SK-N-SH (cell line): ENCODE data around the gene CDH4. TPM values are rescaled to one million over a fixed set of nuclear protein-coding genes. Genes with fewer than 3 reads are reported as not detected.

Source experiments
- CTCF ChIA-PET: fragments of 300-600, 350-600 bp; formaldehyde crosslinking; extraction: SDS; loops from one replicate; lab custom pipeline; 2021; lab: Yijun Ruan, JAX
- POLR2A ChIA-PET: fragments of 350-600 bp; sonication (Branson Sonifier 250); formaldehyde crosslinking; extraction: SDS; loops from one replicate; lab custom pipeline; 2020; ENCODE audit warnings: antibody characterized with exemption, inconsistent platforms; lab: Yijun Ruan, JAX
- DNase-seq: peaks from one replicate; pipeline ENCODE4 v3.0.0; 2012
- H2AFZ ChIP-seq: fragments of 200-600 bp; sonication (generic); 2 replicates; pipeline ENCODE4 v1.8.1; 2016; ENCODE audit warnings: antibody characterized with exemption, mild to moderate bottlenecking, low read depth
- H3F3A ChIP-seq: fragments of 200-600 bp; sonication (generic); replicated peaks from 2 replicates; pipeline ENCODE3; 2016; ENCODE audit warnings: antibody characterized with exemption, mild to moderate bottlenecking; ENCODE audit not compliant: insufficient read depth
- H3K27ac ChIP-seq, 2 experiments: fragments of 200-500 bp in 1 of 2; fragments of 200-600 bp in 1 of 2; sonication (Bioruptor generic) in 1 of 2; sonication (generic), shearing (Covaris generic) in 1 of 2; 2 replicates each; pipeline versions ENCODE4 v1.5.1 to v1.6.1; 2014 to 2016; ENCODE audit warnings: low read depth in 2 of 2, inconsistent platforms in 1 of 2, low read length in 1 of 2, mild to moderate bottlenecking in 1 of 2, mixed read lengths in 1 of 2
- H3K27me3 ChIP-seq: fragments of 200-600 bp; sonication (generic), shearing (Covaris generic); 2 replicates; pipeline ENCODE4 v1.6.1; 2016; ENCODE audit warnings: mixed run types; ENCODE audit not compliant: insufficient read depth
- H3K36me3 ChIP-seq, 2 experiments: fragments of 200-500 bp in 1 of 2; fragments of 200-600 bp in 1 of 2; sonication (Bioruptor generic) in 1 of 2; sonication (generic) in 1 of 2; replicated peaks in 1 of 2; 2 replicates each; pipeline versions ENCODE3 to v1.5.1; 2014 to 2016; ENCODE audit warnings: low read length in 1 of 2, mild to moderate bottlenecking in 1 of 2; ENCODE audit not compliant: insufficient read depth in 2 of 2, control insufficient read depth in 1 of 2
- H3K4me1 ChIP-seq, 2 experiments: fragments of 200-500 bp in 1 of 2; fragments of 200-600 bp in 1 of 2; sonication (Bioruptor generic) in 1 of 2; sonication (generic), shearing (Covaris generic) in 1 of 2; 2 replicates each; pipeline versions ENCODE4 v1.5.1 to v1.6.1; 2014 to 2016; ENCODE audit warnings: low read depth in 1 of 2, low read length in 1 of 2, mixed run types in 1 of 2; ENCODE audit not compliant: insufficient read depth in 2 of 2, control insufficient read depth in 1 of 2
- H3K4me2 ChIP-seq: fragments of 200-600 bp; sonication (generic), shearing (Covaris generic); 2 replicates; pipeline ENCODE4 v1.6.1; 2017; ENCODE audit warnings: mixed run types
- H3K4me3 ChIP-seq, 2 experiments: fragments of 200-500 bp in 1 of 2; fragments of 200-600 bp in 1 of 2; sonication (Bioruptor generic) in 1 of 2; sonication (generic), shearing (Covaris generic) in 1 of 2; 2 replicates each; pipeline versions ENCODE4 v1.5.1 to v1.8.1; 2014 to 2016; ENCODE audit warnings: low read depth in 2 of 2, inconsistent platforms in 1 of 2, low read length in 1 of 2, mild to moderate bottlenecking in 1 of 2, mixed read lengths in 1 of 2, moderate library complexity in 1 of 2
- H3K79me2 ChIP-seq: fragments of 200-600 bp; sonication (generic); 2 replicates; pipeline ENCODE4 v1.8.1; 2017; ENCODE audit warnings: mild to moderate bottlenecking; ENCODE audit not compliant: insufficient read depth
- H3K9ac ChIP-seq: fragments of 200-600 bp; sonication (generic); 2 replicates; pipeline ENCODE4 v1.6.1; 2017; ENCODE audit warnings: mixed run types
- H3K9me2 ChIP-seq: fragments of 200-600 bp; sonication (generic); 2 replicates; pipeline ENCODE4 v1.6.1; 2017; ENCODE audit warnings: mixed run types
- H3K9me3 ChIP-seq: fragments of 200-600 bp; sonication (generic); 2 replicates; pipeline ENCODE4 v1.6.1; 2017; ENCODE audit warnings: mixed run types, mild to moderate bottlenecking, moderate library complexity
- H4K20me1 ChIP-seq: fragments of 200-600 bp; sonication (generic); 2 replicates; pipeline ENCODE4 v1.6.1; 2017; ENCODE audit warnings: mild to moderate bottlenecking, mixed run types; ENCODE audit not compliant: insufficient read depth
- ELF1 ChIP-seq: IDR thresholded peaks from 2 replicates; pipeline ENCODE4 v1.4.0; 2012
- FOXM1 ChIP-seq: IDR thresholded peaks from 2 replicates; pipeline ENCODE4 v1.4.0; 2012; ENCODE audit warnings: low read depth, mild to moderate bottlenecking
- GATA2 ChIP-seq: sonication (generic); formaldehyde crosslinking; IDR thresholded peaks from 2 replicates; pipeline ENCODE4 v1.5.0; 2020; ENCODE audit warnings: mild to moderate bottlenecking, missing genetic modification reagents
- IRF3 ChIP-seq: fragments of 150-350 bp; IDR thresholded peaks from 2 replicates; pipeline ENCODE4 v1.6.1; 2016; ENCODE audit warnings: mild to moderate bottlenecking, low read depth, low read length
- MAX ChIP-seq: IDR thresholded peaks from 2 replicates; pipeline ENCODE4 v1.4.0; 2012; ENCODE audit warnings: low read depth
- PBX3 ChIP-seq: IDR thresholded peaks from 2 replicates; pipeline ENCODE4; 2012
- RAD21 ChIP-seq: IDR thresholded peaks from 2 replicates; pipeline ENCODE4 v1.6.1; 2012; ENCODE audit warnings: mild to moderate bottlenecking, low read length
- RCOR1 ChIP-seq: fragments of 150-350 bp; IDR thresholded peaks from 2 replicates; pipeline ENCODE4 v1.6.1; 2017; ENCODE audit warnings: antibody characterized with exemption, low read length
- RFX5 ChIP-seq: IDR thresholded peaks from 2 replicates; pipeline ENCODE4 v1.6.1; 2012; ENCODE audit warnings: mild to moderate bottlenecking, improper control_type of control experiment, low read length
- RXRA ChIP-seq: IDR thresholded peaks from 2 replicates; pipeline ENCODE4 v1.4.0; 2012; ENCODE audit warnings: low read depth, mild to moderate bottlenecking, borderline replicate concordance
- TAF1 ChIP-seq: IDR thresholded peaks from 2 replicates; pipeline ENCODE4 v1.6.1; 2012; ENCODE audit warnings: low read depth, mild to moderate bottlenecking, low read length, moderate library complexity, borderline replicate concordance
- TCF12 ChIP-seq: IDR thresholded peaks from 2 replicates; pipeline ENCODE4 v1.4.0; 2012
- TEAD4 ChIP-seq: IDR thresholded peaks from 2 replicates; pipeline ENCODE4 v1.4.0; 2012; ENCODE audit warnings: mild to moderate bottlenecking, borderline replicate concordance; ENCODE audit not compliant: insufficient read depth
- USF2 ChIP-seq: fragments of 150-350 bp; IDR thresholded peaks from 2 replicates; pipeline ENCODE4 v1.6.1; 2017; ENCODE audit warnings: antibody characterized with exemption, low read length, low read depth, borderline replicate concordance
- YY1 ChIP-seq: IDR thresholded peaks from 2 replicates; pipeline ENCODE4 v1.4.0; 2012; ENCODE audit warnings: low read depth, mild to moderate bottlenecking
- ZBTB33 ChIP-seq: IDR thresholded peaks from 2 replicates; pipeline ENCODE4 v1.4.0; 2012; ENCODE audit warnings: low read depth, borderline replicate concordance
- WGBS: methylation state at CpG from one replicate; pipeline ENCODE4 v1.1.6; 2017; ENCODE audit warnings: low lambda C conversion rate; 5-methylcytosine and 5-hydroxymethylcytosine counted together
- polyA plus RNA-seq, 3 experiments: library from polyadenylated mRNA; depleted of rRNA; stranded (reverse); fragments of >200 nt; gene quantifications; 2 replicates each; pipeline ENCODE4 v1.2.3, GENCODE V29; 2012

Gene CDH4
- polyA plus RNA-seq, 1 of the 3 experiments (the other 2 are of a cell fraction): not detected

- TF ChIP-seq YY1 (no peak), USF2 (no peak), IRF3 (no peak), TEAD4 (no peak), TAF1 (no peak), RFX5 (no peak), ELF1 (no peak), RCOR1 (no peak), PBX3 (no peak), GATA2 (no peak), FOXM1 (no peak), ZBTB33 (no peak), TCF12 (no peak), RXRA (no peak), RAD21 (no peak), MAX (no peak)
- no peak overlapping the region for H3K27ac ChIP-seq
- DNase-seq: no peak
- H2AFZ ChIP-seq: no peak overlapping the region
- H3K4me2 ChIP-seq: no peak overlapping the region
- 37% methylated on average over 8 of the region's 8 CpGs for WGBS
- H3K4me1 ChIP-seq: no peaks in the 10 kb centered on the region
- H3K9ac ChIP-seq: no peak overlapping the region
- H4K20me1 ChIP-seq: no peaks in the 10 kb centered on the region
- ChIA-PET CTCF (no interaction called here), POLR2A (no interaction called here)
- H3K9me2 ChIP-seq: no peaks in the 10 kb centered on the region
- H3K27me3 ChIP-seq: no peaks in the 10 kb centered on the region
- no peaks in the 10 kb centered on the region for H3F3A ChIP-seq
- H3K9me3 ChIP-seq: no peaks in the 10 kb centered on the region
- no peaks in the 10 kb centered on the region for H3K79me2 ChIP-seq
- no peaks in the 10 kb centered on the region for H3K36me3 ChIP-seq
- H3K4me3 ChIP-seq: no peak overlapping the region
These were observed 344.7 kb downstream of the CDH4 start for GRCh38 chr20:61596687-61597330.
